ENCODE data around the gene ACKR4.

The ACKR4 gene

DNA sequence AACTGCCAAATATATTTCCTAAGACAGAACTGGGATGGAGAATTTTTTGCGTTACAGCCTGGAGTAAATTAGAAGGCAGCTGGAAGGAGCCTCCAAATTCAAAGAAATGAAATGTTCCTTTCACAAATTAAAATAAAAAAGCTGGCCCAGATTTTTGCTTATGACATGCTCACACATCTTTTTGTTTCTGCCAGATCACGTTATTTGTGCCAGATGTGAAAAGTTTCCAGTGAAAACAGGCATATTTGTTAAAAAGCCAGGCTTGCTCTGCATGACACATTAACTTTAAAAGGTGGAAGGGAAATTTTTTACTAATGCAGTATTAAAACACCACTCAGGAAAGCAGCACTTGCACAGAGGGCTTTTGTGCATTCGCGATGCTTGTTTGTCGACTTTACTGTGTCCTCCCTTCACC, 23.3 kb upstream of the ACKR4 start:
- DNase-seq, result no peak
- no peaks in the 10 kb centered on the region for H3K27me3 ChIP-seq (ENCODE audit: control insufficient read depth in 1 of 2, insufficient read depth in 1 of 2, low read length in 2 of 2)
- H3K79me1 ChIP-seq (replicated peaks; ENCODE audit: low read length, poor library complexity, severe bottlenecking), result no peaks in the 10 kb centered on the region
- peak overlapping the region in 1 of 2 experiments; percentile 33 for H3K4me3 ChIP-seq (ENCODE audit: insufficient read depth in 1 of 2, low read depth in 1 of 2, low read length in 2 of 2)
- H2BK15ac ChIP-seq (ENCODE audit: low read depth, poor library complexity, severe bottlenecking), result no peak overlapping the region
- H4K8ac ChIP-seq (ENCODE audit: low read length), result no peak overlapping the region
- H3K27ac ChIP-seq (ENCODE audit: low read length, poor library complexity, severe bottlenecking), result no peak overlapping the region
- no peak overlapping the region for H2BK5ac ChIP-seq (ENCODE audit: low read depth, low read length, poor library complexity, severe bottlenecking)
- no peak overlapping the region for H2BK12ac ChIP-seq (ENCODE audit: low read length in 2 of 2)
- no peak overlapping the region for H3K4me2 ChIP-seq (ENCODE audit: low read length, poor library complexity, severe bottlenecking)
- H3K18ac ChIP-seq (ENCODE audit: low read depth in 1 of 2, low read length in 2 of 2), result no peak overlapping the region
- H3K36me3 ChIP-seq (ENCODE audit: control insufficient read depth in 1 of 2, insufficient read depth in 2 of 2, low read depth in 1 of 2, low read length in 2 of 2), result peaks cover 0 to 23% of the 10 kb centered on the region in 2 experiments
- no peak overlapping the region for H3K14ac ChIP-seq (ENCODE audit: low read length in 2 of 2)
- H2BK120ac ChIP-seq (ENCODE audit: low read depth, low read length), result no peak overlapping the region
- H3K9ac ChIP-seq (ENCODE audit: low read length), result peak overlapping the region; percentile 81
- no peaks in the 10 kb centered on the region for H3K4me1 ChIP-seq (ENCODE audit: control insufficient read depth, insufficient read depth, low read depth, low read length)
- no peak overlapping the region for H3K4ac ChIP-seq (ENCODE audit: low read depth in 1 of 2, low read length in 2 of 2)
- H4K91ac ChIP-seq (ENCODE audit: low read length), result no peak overlapping the region
- no peaks in the 10 kb centered on the region for H3K9me3 ChIP-seq (ENCODE audit: control insufficient read depth, low read length)
- H2AFZ ChIP-seq (ENCODE audit: low read depth, low read length), result no peak overlapping the region
- no peak overlapping the region for H3K23ac ChIP-seq (ENCODE audit: low read length in 2 of 2)
- H2AK5ac ChIP-seq (ENCODE audit: low read length, severe bottlenecking), result no peak overlapping the region
- 97% methylated on average over 4 of the region's 5 CpGs for WGBS

DNA sequence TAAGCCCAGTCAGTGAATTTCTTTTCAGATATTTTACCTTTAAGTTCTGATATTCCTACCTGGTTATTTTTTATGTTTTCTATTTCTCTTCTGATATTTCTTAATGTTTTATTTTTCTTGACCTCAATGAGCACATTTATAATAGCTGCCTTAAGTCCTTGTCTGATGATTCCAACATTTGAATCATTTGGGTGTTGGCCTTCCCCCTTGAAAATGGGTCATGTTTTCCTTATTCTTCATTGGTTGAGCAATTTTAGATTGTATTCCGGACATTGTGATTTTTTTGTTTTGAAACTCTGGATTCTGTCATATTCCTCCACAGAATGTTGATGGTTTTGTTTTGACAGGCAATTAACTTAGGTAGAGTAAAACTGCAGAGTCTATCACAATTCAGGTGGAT, 9.7 kb upstream of the ACKR4 start:
- Histone ChIP-seq H2BK120ac (ENCODE audit: low read depth, low read length) (no peak overlapping the region), H3K23ac (ENCODE audit: low read length in 2 of 2) (no peak overlapping the region), H3K4me3 (ENCODE audit: insufficient read depth in 1 of 2, low read depth in 1 of 2, low read length in 2 of 2) (no peak overlapping the region), H3K36me3 (ENCODE audit: control insufficient read depth in 1 of 2, insufficient read depth in 2 of 2, low read depth in 1 of 2, low read length in 2 of 2) (peaks cover 0 to 6% of the 10 kb centered on the region in 2 experiments), H3K18ac (ENCODE audit: low read depth in 1 of 2, low read length in 2 of 2) (no peak overlapping the region), H3K14ac (ENCODE audit: low read length in 2 of 2) (no peak overlapping the region), H2BK15ac (ENCODE audit: low read depth, poor library complexity, severe bottlenecking) (no peak overlapping the region), H4K91ac (ENCODE audit: low read length) (no peak overlapping the region), H2AK5ac (ENCODE audit: low read length, severe bottlenecking) (no peak overlapping the region), H3K4me2 (ENCODE audit: low read length, poor library complexity, severe bottlenecking) (no peak overlapping the region), H3K9me3 (ENCODE audit: control insufficient read depth, low read length) (no peaks in the 10 kb centered on the region), H2AFZ (ENCODE audit: low read depth, low read length) (no peak overlapping the region), H2BK5ac (ENCODE audit: low read depth, low read length, poor library complexity, severe bottlenecking) (no peak overlapping the region), H2BK12ac (ENCODE audit: low read length in 2 of 2) (no peak overlapping the region), H3K4me1 (ENCODE audit: control insufficient read depth, insufficient read depth, low read depth, low read length) (no peaks in the 10 kb centered on the region), H3K27me3 (ENCODE audit: control insufficient read depth in 1 of 2, insufficient read depth in 1 of 2, low read length in 2 of 2) (no peaks in the 10 kb centered on the region), H4K8ac (ENCODE audit: low read length) (no peak overlapping the region), H3K4ac (ENCODE audit: low read depth in 1 of 2, low read length in 2 of 2) (no peak overlapping the region), H3K27ac (ENCODE audit: low read length, poor library complexity, severe bottlenecking) (no peak overlapping the region), H3K9ac (ENCODE audit: low read length) (peak overlapping the region; percentile 53), H3K79me1 (replicated peaks; ENCODE audit: low read length, poor library complexity, severe bottlenecking) (no peaks in the 10 kb centered on the region)
- no peak for DNase-seq
- 100% methylated on average over 1 of the region's 1 CpG for WGBS

DNA sequence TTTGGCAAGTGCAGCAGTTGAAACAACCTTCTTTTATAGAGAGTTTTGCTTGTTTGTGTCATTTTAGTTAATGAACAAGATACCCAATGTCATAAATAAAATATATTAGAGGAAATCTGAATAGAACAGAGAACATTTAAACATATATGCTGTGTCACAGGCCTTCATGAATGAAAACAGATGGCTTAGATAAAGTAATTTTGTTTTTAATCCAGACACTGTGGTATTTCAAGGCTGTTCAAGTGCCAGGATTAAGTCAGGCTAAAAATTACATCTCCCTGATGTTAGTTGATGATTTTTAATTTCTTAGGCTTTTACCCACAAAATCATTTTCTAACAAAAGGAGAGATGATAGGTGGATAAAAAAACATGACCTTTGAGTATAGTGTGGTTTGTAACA, 4.9 kb upstream of the ACKR4 start:
- Histone ChIP-seq H3K27me3 (ENCODE audit: control insufficient read depth in 1 of 2, insufficient read depth in 1 of 2, low read length in 2 of 2) (no peaks in the 10 kb centered on the region), H3K14ac (ENCODE audit: low read length in 2 of 2) (no peak overlapping the region), H2BK15ac (ENCODE audit: low read depth, poor library complexity, severe bottlenecking) (no peak overlapping the region), H3K4me3 (ENCODE audit: insufficient read depth in 1 of 2, low read depth in 1 of 2, low read length in 2 of 2) (no peak overlapping the region), H2BK5ac (ENCODE audit: low read depth, low read length, poor library complexity, severe bottlenecking) (no peak overlapping the region), H4K8ac (ENCODE audit: low read length) (no peak overlapping the region), H3K9me3 (ENCODE audit: control insufficient read depth, low read length) (no peaks in the 10 kb centered on the region), H3K4me1 (ENCODE audit: control insufficient read depth, insufficient read depth, low read depth, low read length) (no peaks in the 10 kb centered on the region), H3K9ac (ENCODE audit: low read length) (peak overlapping the region; percentile 75), H3K79me1 (replicated peaks; ENCODE audit: low read length, poor library complexity, severe bottlenecking) (no peaks in the 10 kb centered on the region), H2BK12ac (ENCODE audit: low read length in 2 of 2) (no peak overlapping the region), H4K91ac (ENCODE audit: low read length) (no peak overlapping the region), H3K23ac (ENCODE audit: low read length in 2 of 2) (no peak overlapping the region), H2BK120ac (ENCODE audit: low read depth, low read length) (no peak overlapping the region), H3K4ac (ENCODE audit: low read depth in 1 of 2, low read length in 2 of 2) (no peak overlapping the region), H3K18ac (ENCODE audit: low read depth in 1 of 2, low read length in 2 of 2) (no peak overlapping the region), H3K4me2 (ENCODE audit: low read length, poor library complexity, severe bottlenecking) (no peak overlapping the region), H3K36me3 (ENCODE audit: control insufficient read depth in 1 of 2, insufficient read depth in 2 of 2, low read depth in 1 of 2, low read length in 2 of 2) (peaks cover 0 to 6% of the 10 kb centered on the region in 2 experiments), H2AK5ac (ENCODE audit: low read length, severe bottlenecking) (no peak overlapping the region), H2AFZ (ENCODE audit: low read depth, low read length) (no peak overlapping the region), H3K27ac (ENCODE audit: low read length, poor library complexity, severe bottlenecking) (no peak overlapping the region)
- DNase-seq, result peak; percentile 9

DNA sequence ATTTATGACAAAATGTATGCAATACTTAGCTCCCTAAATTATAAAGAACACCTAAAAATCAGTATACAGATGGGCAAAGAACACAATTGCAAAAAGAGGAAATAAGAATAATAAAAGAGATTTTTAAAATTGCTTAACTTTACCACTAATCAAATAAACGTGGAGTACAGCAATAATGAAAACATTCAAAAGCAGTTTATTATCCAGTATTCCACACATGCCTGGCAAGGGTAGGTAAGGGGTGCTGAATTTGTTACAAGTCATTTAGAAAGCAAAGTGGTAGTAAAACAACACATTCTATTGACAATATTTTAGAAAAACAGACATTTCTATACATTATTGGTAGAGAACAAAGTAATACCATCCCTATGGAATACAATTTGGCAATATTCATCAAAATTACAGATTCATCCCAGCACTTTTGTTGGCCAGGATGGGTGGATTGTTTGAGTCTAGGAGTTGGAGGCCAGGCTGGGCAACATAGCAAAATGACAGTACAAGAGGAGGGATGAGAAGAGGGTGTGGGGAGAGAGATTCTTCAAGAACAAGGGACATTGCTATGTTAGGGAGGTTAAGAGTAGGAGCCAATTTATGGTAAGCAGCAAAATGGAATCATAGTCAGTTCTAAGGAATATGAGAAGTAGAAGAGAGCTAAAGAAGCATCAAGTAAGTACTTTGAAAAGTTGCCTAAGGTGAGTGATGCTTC, 3.7 kb upstream of the ACKR4 start:
- Histone ChIP-seq H3K9ac (ENCODE audit: low read length) (peak overlapping the region; percentile 75), H3K18ac (ENCODE audit: low read depth in 1 of 2, low read length in 2 of 2) (peak overlapping the region; percentile 62 to 86), H3K27me3 (ENCODE audit: control insufficient read depth in 1 of 2, insufficient read depth in 1 of 2, low read length in 2 of 2) (no peaks in the 10 kb centered on the region), H3K14ac (ENCODE audit: low read length in 2 of 2) (no peak overlapping the region), H3K36me3 (ENCODE audit: control insufficient read depth in 1 of 2, insufficient read depth in 2 of 2, low read depth in 1 of 2, low read length in 2 of 2) (peaks cover 0 to 6% of the 10 kb centered on the region in 2 experiments), H3K4ac (ENCODE audit: low read depth in 1 of 2, low read length in 2 of 2) (no peak overlapping the region), H3K79me1 (replicated peaks; ENCODE audit: low read length, poor library complexity, severe bottlenecking) (peaks cover under 1% of the 10 kb centered on the region), H2AK5ac (ENCODE audit: low read length, severe bottlenecking) (peak overlapping the region; percentile 95), H2BK15ac (ENCODE audit: low read depth, poor library complexity, severe bottlenecking) (no peak overlapping the region), H3K23ac (ENCODE audit: low read length in 2 of 2) (no peak overlapping the region), H2BK5ac (ENCODE audit: low read depth, low read length, poor library complexity, severe bottlenecking) (no peak overlapping the region), H2AFZ (ENCODE audit: low read depth, low read length) (no peak overlapping the region), H2BK12ac (ENCODE audit: low read length in 2 of 2) (peak overlapping the region; percentile 71 to 83), H3K4me1 (ENCODE audit: control insufficient read depth, insufficient read depth, low read depth, low read length) (no peaks in the 10 kb centered on the region), H3K9me3 (ENCODE audit: control insufficient read depth, low read length) (no peaks in the 10 kb centered on the region), H3K4me3 (ENCODE audit: insufficient read depth in 1 of 2, low read depth in 1 of 2, low read length in 2 of 2) (peak overlapping the region in 1 of 2 experiments; percentile 4), H2BK120ac (ENCODE audit: low read depth, low read length) (no peak overlapping the region), H4K8ac (ENCODE audit: low read length) (no peak overlapping the region), H3K4me2 (ENCODE audit: low read length, poor library complexity, severe bottlenecking) (no peak overlapping the region), H3K27ac (ENCODE audit: low read length, poor library complexity, severe bottlenecking) (peak overlapping the region; percentile 54), H4K91ac (ENCODE audit: low read length) (peak overlapping the region; percentile 66)
- WGBS, result no CpG with 5 or more reads among the region's 1 CpG
- peak; percentile 12 for DNase-seq

Measured in mesenchymal stem cell (in vitro differentiated cells and primary cell).